K562 (cell line): ENCODE measurements around the gene ATXN1. TPM values are rescaled to one million over a fixed set of nuclear protein-coding genes. Genes with fewer than 3 reads are reported as not detected.

Experiments
- ATAC-seq: fragments of 200-7000 bp; cut with Tn5 transposase; 3 replicates; pipeline ENCODE4 v1.9.1; 2020; ENCODE audit warnings: moderate library complexity
- BruUV-seq: library from RNA; stranded (reverse); fragments of 400-500 nt; replicated peaks from 2 replicates; lab custom pipeline; 2021; lab: Mats Ljungman, UMichigan
- CTCF ChIA-PET: fragments of 300-600 bp; formaldehyde crosslinking; extraction: SDS; loops from one replicate; lab custom pipeline; 2021; ENCODE audit warnings: low intra/inter-chr PET ratio; lab: Yijun Ruan, JAX
- POLR2A ChIA-PET: fragments of 300-600, 350-650 bp; sonication (Branson Sonifier 250); formaldehyde crosslinking; extraction: SDS; loops from one replicate; lab custom pipeline; 2021; ENCODE audit warnings: antibody characterized with exemption, inconsistent platforms; lab: Yijun Ruan, JAX
- DNase-seq, 4 experiments: peaks; one replicate each; pipeline versions ENCODE4 v3.0.0 to v3.0.0-alpha.2; 2011 to 2018; ENCODE audit warnings: low spot score in 3 of 4, mixed read lengths in 3 of 4; ENCODE audit errors: extremely low read depth in 1 of 4
- FAIRE-seq: peaks from 2 replicates; lab custom pipeline; 2011; peaks lifted over from hg19 to GRCh38; lab: Jason Lieb, UNC
- H2AFZ ChIP-seq: 2 replicates; pipeline ENCODE4 v1.6.0; 2011; ENCODE audit warnings: low read depth, low read length, control low read depth, inconsistent platforms
- H3K27ac ChIP-seq: fragments of 200-600 bp; 3 replicates; pipeline ENCODE4 v1.8.0; 2011; ENCODE audit warnings: low read depth, mild to moderate bottlenecking, control low read depth, inconsistent platforms, low read length, moderate library complexity, mixed read lengths; ENCODE audit errors: extremely low read depth
- H3K27me3 ChIP-seq, 2 experiments: fragments of 300-600 bp in 1 of 2; 2 replicates in 1 of 2; 3 replicates in 1 of 2; pipeline versions ENCODE4 v1.6.0 to v1.8.0; 2011; ENCODE audit warnings: inconsistent platforms in 2 of 2, low read length in 2 of 2, mild to moderate bottlenecking in 1 of 2, mixed read lengths in 1 of 2, moderate library complexity in 1 of 2; ENCODE audit not compliant: control insufficient read depth in 2 of 2, insufficient read depth in 2 of 2
- H3K36me3 ChIP-seq: fragments of 300-600 bp; 3 replicates; pipeline ENCODE4 v1.8.0; 2011; ENCODE audit warnings: mild to moderate bottlenecking, low read length, inconsistent platforms; ENCODE audit not compliant: control insufficient read depth, insufficient read depth
- H3K4me1 ChIP-seq, 2 experiments: fragments of 200-600 bp in 1 of 2; replicated peaks in 1 of 2; 2 replicates in 1 of 2; 3 replicates in 1 of 2; pipeline versions ENCODE4 v1.5.1 to v1.8.0; 2011; ENCODE audit warnings: inconsistent platforms in 2 of 2, low read length in 2 of 2, mild to moderate bottlenecking in 1 of 2, mixed read lengths in 1 of 2, moderate library complexity in 1 of 2; ENCODE audit not compliant: control insufficient read depth in 2 of 2, insufficient read depth in 2 of 2
- H3K4me2 ChIP-seq: 2 replicates; pipeline ENCODE4 v1.6.1; 2011; ENCODE audit warnings: low read length, control low read depth, inconsistent platforms, mixed read lengths; ENCODE audit not compliant: insufficient read depth
- H3K4me3 ChIP-seq: fragments of 200-600 bp; sonication (generic), shearing (Covaris generic); 2 replicates; pipeline ENCODE4 v1.5.1; 2016; ENCODE audit warnings: control low read depth, inconsistent platforms
- H3K79me2 ChIP-seq: fragments of 200-600 bp; 3 replicates; pipeline ENCODE4 v1.8.0; 2011; ENCODE audit warnings: low read length, inconsistent platforms; ENCODE audit not compliant: control insufficient read depth, insufficient read depth
- H3K9ac ChIP-seq, 2 experiments: 2 replicates each; pipeline versions ENCODE4 v1.6.0 to v1.6.1; 2011; ENCODE audit warnings: low read depth in 2 of 2, low read length in 2 of 2, control low read depth in 1 of 2, inconsistent platforms in 1 of 2, mild to moderate bottlenecking in 1 of 2, mixed read lengths in 1 of 2; ENCODE audit not compliant: insufficient read depth in 1 of 2
- H3K9me1 ChIP-seq: one replicate; pipeline ENCODE4 v1.6.0; 2011; ENCODE audit warnings: inconsistent platforms, mild to moderate bottlenecking, low read length, moderate library complexity; ENCODE audit not compliant: control insufficient read depth, insufficient read depth
- H3K9me3 ChIP-seq: replicated peaks from 2 replicates; pipeline ENCODE4 v1.5.1; 2011; ENCODE audit warnings: low read depth, low read length, inconsistent platforms; ENCODE audit not compliant: control insufficient read depth, insufficient read depth
- H4K20me1 ChIP-seq: replicated peaks from 2 replicates; pipeline ENCODE4 v1.6.1; 2011; ENCODE audit warnings: low read length, inconsistent platforms, mixed read lengths; ENCODE audit not compliant: control insufficient read depth, insufficient read depth
- FOXA1 ChIP-seq: fragments of 450-650 bp; IDR thresholded peaks from 2 replicates; pipeline ENCODE4 v1.6.1; 2016; ENCODE audit warnings: mild to moderate bottlenecking, borderline replicate concordance
- HDAC6 ChIP-seq: IDR thresholded peaks from 2 replicates; pipeline ENCODE4 v1.6.1; 2012; ENCODE audit warnings: low read depth, mild to moderate bottlenecking, control low read depth, inconsistent platforms, low read length, moderate library complexity
- HMG20A ChIP-seq: fragments of 450-650 bp; formaldehyde crosslinking; conservative IDR thresholded peaks from 2 replicates; pipeline ENCODE4 v1.4.0; 2020; ENCODE audit warnings: mild to moderate bottlenecking, mixed read lengths
- MTA2 ChIP-seq: fragments of 450-650 bp; IDR thresholded peaks from 2 replicates; pipeline ENCODE4 v1.6.1; 2016; ENCODE audit warnings: low read depth
- NCOA2 ChIP-seq, 2 experiments: fragments of 450-650 bp; IDR thresholded peaks; 2 replicates each; pipeline ENCODE4 v1.6.1; 2018; ENCODE audit warnings: mild to moderate bottlenecking in 2 of 2, moderate library complexity in 1 of 2; ENCODE audit not compliant: partially characterized antibody in 2 of 2
- POLR2AphosphoS2 ChIP-seq: IDR thresholded peaks from 2 replicates; pipeline ENCODE4 v1.6.1; 2012; ENCODE audit warnings: low read length, improper control_type of control experiment
- PRMT5 ChIP-seq: sonication (generic); formaldehyde crosslinking; IDR thresholded peaks from 2 replicates; pipeline ENCODE4 v1.5.0; 2020; ENCODE audit warnings: missing genetic modification reagents
- STAG1 ChIP-seq: sonication (generic); formaldehyde crosslinking; IDR thresholded peaks from 2 replicates; pipeline ENCODE4 v1.5.0; 2020; ENCODE audit warnings: missing genetic modification reagents, borderline replicate concordance
- TAF1 ChIP-seq: IDR thresholded peaks from 2 replicates; pipeline ENCODE4 v1.6.1; 2011; ENCODE audit warnings: mild to moderate bottlenecking, low read length, moderate library complexity; ENCODE audit not compliant: insufficient read depth, control insufficient read depth, severe bottlenecking; ENCODE audit errors: extremely low read depth
- TAL1 ChIP-seq: fragments of 450-650 bp; IDR thresholded peaks from 2 replicates; pipeline ENCODE4 v1.6.1; 2016; ENCODE audit warnings: mild to moderate bottlenecking
- TBP ChIP-seq: optimal IDR thresholded peaks from 2 replicates; pipeline ENCODE3; 2011; ENCODE audit warnings: low read depth, low read length, improper control_type of control experiment
- TFAM ChIP-seq: fragments of 250-450 bp; sonication (Bioruptor Pico); conservative IDR thresholded peaks from 2 replicates; pipeline ENCODE4 v1.5.0; 2021; ENCODE audit warnings: mild to moderate bottlenecking, moderate library complexity
- VEZF1 ChIP-seq: fragments of 200-800 bp; sonication (Bioruptor generic); IDR thresholded peaks from 2 replicates; pipeline ENCODE4 v1.6.1; 2017; ENCODE audit warnings: missing genetic modification characterization, missing compliant biosample characterization
- ZFP1 ChIP-seq: fragments of 450-650 bp; formaldehyde crosslinking; IDR thresholded peaks from 2 replicates; pipeline ENCODE4 v1.4.0; 2020; ENCODE audit warnings: mild to moderate bottlenecking, mixed read lengths
- ZNF12 ChIP-seq: sonication (generic); formaldehyde crosslinking; IDR thresholded peaks from 2 replicates; pipeline ENCODE4 v1.4.0; 2020; ENCODE audit warnings: mild to moderate bottlenecking, missing genetic modification reagents
- ZNF282 ChIP-seq: sonication (generic); formaldehyde crosslinking; IDR thresholded peaks from 2 replicates; pipeline ENCODE4 v1.8.1; 2023; ENCODE audit warnings: missing genetic modification reagents
- ZNF668 ChIP-seq: fragments of 250-450 bp; sonication (Bioruptor Pico); IDR thresholded peaks from 2 replicates; pipeline ENCODE4 v1.8.0; 2022; ENCODE audit warnings: mild to moderate bottlenecking, inconsistent platforms
- WGBS: fragments of 100-300 bp; shearing (Covaris generic); methylation state at CpG from one replicate; pipeline ENCODE4 v1.1.6; 2016; ENCODE audit warnings: low coverage, mixed read lengths; ENCODE audit not compliant: insufficient coverage; ENCODE audit errors: missing lambda C conversion rate; 5-methylcytosine and 5-hydroxymethylcytosine counted together
- in situ Hi-C: fragments of 300-500 bp; cut with MboI; formaldehyde crosslinking; loops from 4 replicates; pipeline ENCODE4 v1.15.0; 2018; ENCODE audit warnings: inconsistent platforms, mixed read lengths
- intact Hi-C: fragments of 100-400 bp; cut with micrococcal nuclease; formaldehyde crosslinking; loops from 2 replicates; pipeline ENCODE4 v1.14.2; 2022
- polyA plus RNA-seq, 8 experiments: library from polyadenylated mRNA; depleted of rRNA in 4 of 8; stranded (reverse) in 5 of 8; unstranded in 3 of 8; fragments of >200 nt; fragmentation: Nextera tagmentation in 2 of 8; fragmentation: Illumina TruSeq in 1 of 8; extraction: Ambion mirVana in 2 of 8; extraction: Trizol in 1 of 8; gene quantifications; 2 replicates each; pipeline versions ENCODE4 v1.2.1 to v1.2.3, GENCODE V29; 2011 to 2014; ENCODE audit warnings: inconsistent platforms in 1 of 8, missing spikeins in 1 of 8
- total RNA-seq, 7 experiments: library from RNA; depleted of rRNA in 6 of 7; stranded (reverse); fragments of >200 nt in 6 of 7; fragmentation: Illumina TruSeq in 2 of 7; extraction: Trizol in 2 of 7; gene quantifications; 2 replicates each; pipeline versions ENCODE4 v1.2.1 to v1.2.3, GENCODE V29; 2011 to 2021; ENCODE audit warnings: low replicate concordance in 1 of 7

Gene ATXN1
- total and polyA plus RNA-seq, 9 of the 15 experiments (the other 6 are each of a cell fraction or from before 2014, with no cell fraction given) = under 0.01 to 1.2 (median 0.58) TPM

- in situ Hi-C loops (no loop called here), intact Hi-C loops (no loop called here)
- no peak overlapping the region for H3K9ac ChIP-seq
- ChIA-PET CTCF (no interaction called here), POLR2A (interaction anchor here (1.0 kb wide), 1 partner anchor 66 kb away, joined by 3 read pairs; no protein-coding TSS in a partner anchor)
- H3K36me3 ChIP-seq = no peaks in the 10 kb centered on the region
- DNase-seq = no peak
- peaks cover 13 to 20% of the 10 kb centered on the region in 2 experiments; a peak in 3 of 5 replicates for H3K27me3 ChIP-seq
- H2AFZ ChIP-seq = no peak overlapping the region
- no peaks in the 10 kb centered on the region for H3K9me3 ChIP-seq
- H3K9me1 ChIP-seq = no peaks in the 10 kb centered on the region
- no peak overlapping the region for H3K4me2 ChIP-seq
- 1% methylated on average over 5 of the region's 5 CpGs for WGBS
- no peaks in the 10 kb centered on the region for H4K20me1 ChIP-seq
- no peak for TF ChIP-seq ZNF12 (CRISPR knock-in tag)
- TF ChIP-seq HMG20A (CRISPR knock-in tag) = no peak
- TF ChIP-seq ZFP1 (CRISPR knock-in tag) = no peak
- no peak for TF ChIP-seq VEZF1 (CRISPR knock-in tag)
- TF ChIP-seq TAL1 = no peak
- no peak for TF ChIP-seq FOXA1
- no peak for TF ChIP-seq TBP
- no peak for TF ChIP-seq MTA2
- no peak for TF ChIP-seq PRMT5 (CRISPR knock-in tag)
- TF ChIP-seq STAG1 = no peak
- TF ChIP-seq ZNF282 (CRISPR knock-in tag) = no peak
- no peak for TF ChIP-seq HDAC6
- TF ChIP-seq POLR2AphosphoS2 = no peak
- no peak for TF ChIP-seq TAF1
- TF ChIP-seq NCOA2 (IDR thresholded peaks at IDR 0.05; ENCODE audit: partially characterized antibody in 2 of 2) = no peak
- no peak for TF ChIP-seq TFAM (CRISPR knock-in tag)
- no peak for TF ChIP-seq ZNF668 (CRISPR knock-in tag)
- TF ChIP-seq, all 486 proteins: peak for 0
- no peaks in the 10 kb centered on the region for H3K79me2 ChIP-seq
- BruUV-seq = no TSS peak
- ATAC-seq = no peak
- no peak for FAIRE-seq
- H3K4me1 ChIP-seq = no peaks in the 10 kb centered on the region
- no peak overlapping the region for H3K27ac ChIP-seq
- no peak overlapping the region for H3K4me3 ChIP-seq
These were observed 60.4 kb downstream of the ATXN1 start for GRCh38 chr6:16700916-16701234.
